HepG2 (cell line): Measurements from ENCODE around the gene SNAI1. TPM values are rescaled to one million over a fixed set of nuclear protein-coding genes. Genes with fewer than 3 reads are reported as not detected.

Source experiments
- ATAC-seq: fragments of 200-7000 bp; cut with Tn5 transposase; 3 replicates; pipeline ENCODE4 v1.9.1; 2020; ENCODE audit warnings: mild to moderate bottlenecking, moderate library complexity
- BruUV-seq: library from RNA; stranded (reverse); fragments of 400-500 nt; replicated peaks from 2 replicates; lab custom pipeline; 2021; lab: Mats Ljungman, UMichigan
- CTCF ChIA-PET: fragments of 300-600 bp; formaldehyde crosslinking; extraction: SDS; loops from one replicate; lab custom pipeline; 2021; ENCODE audit warnings: low total read pairs, inconsistent platforms, low intra/inter-chr PET ratio; lab: Yijun Ruan, JAX
- POLR2A ChIA-PET: fragments of 350-600 bp; sonication (Branson Sonifier 250); formaldehyde crosslinking; loops from one replicate; lab custom pipeline; 2020; ENCODE audit warnings: antibody characterized with exemption, inconsistent platforms; lab: Yijun Ruan, JAX
- DNase-seq: peaks from one replicate; pipeline ENCODE4 v3.0.0-alpha.2; 2015; ENCODE audit warnings: low spot score
- FAIRE-seq: peaks from 3 replicates; lab custom pipeline; 2011; peaks lifted over from hg19 to GRCh38; lab: Jason Lieb, UNC
- H2AFZ ChIP-seq: one replicate; pipeline ENCODE4 v1.6.1; 2011; ENCODE audit warnings: low read length, inconsistent platforms
- H3K27ac ChIP-seq: fragments of 300-600 bp; 3 replicates; pipeline ENCODE4 v1.8.0; 2011; ENCODE audit warnings: mixed run types, mild to moderate bottlenecking, mixed read lengths, low read length, inconsistent platforms; ENCODE audit not compliant: insufficient read depth; ENCODE audit errors: extremely low read length
- H3K27me3 ChIP-seq, 2 experiments: fragments of 200-600 bp in 1 of 2; 2 replicates in 1 of 2; 3 replicates in 1 of 2; pipeline versions ENCODE4 v1.6.0 to v1.8.0; 2011; ENCODE audit warnings: low read length in 2 of 2, mild to moderate bottlenecking in 2 of 2, moderate library complexity in 2 of 2, inconsistent platforms in 1 of 2; ENCODE audit not compliant: insufficient read depth in 2 of 2, control insufficient read depth in 1 of 2
- H3K36me3 ChIP-seq, 2 experiments: fragments of 200-600 bp in 1 of 2; replicated peaks in 1 of 2; 2 replicates in 1 of 2; 3 replicates in 1 of 2; pipeline versions ENCODE4 v1.5.1 to v1.8.0; 2011; ENCODE audit warnings: low read length in 2 of 2, inconsistent platforms in 1 of 2; ENCODE audit not compliant: insufficient read depth in 2 of 2, control insufficient read depth in 1 of 2
- H3K4me1 ChIP-seq: 2 replicates; pipeline ENCODE4 v1.5.1; 2012; ENCODE audit warnings: low read length, inconsistent platforms; ENCODE audit not compliant: insufficient read depth
- H3K4me2 ChIP-seq: 2 replicates; pipeline ENCODE4 v1.6.0; 2011; ENCODE audit warnings: low read depth, low read length, inconsistent platforms
- H3K4me3 ChIP-seq, 3 experiments: fragments of 200-600 bp in 1 of 3; sonication (generic), shearing (Covaris generic) in 1 of 3; replicated peaks in 1 of 3; 2 replicates each; pipeline ENCODE4 v1.5.1; 2011 to 2016; ENCODE audit warnings: low read length in 3 of 3, inconsistent platforms in 2 of 3, low read depth in 2 of 3, mild to moderate bottlenecking in 2 of 3, control low read depth in 1 of 3, mixed read lengths in 1 of 3; ENCODE audit not compliant: insufficient read depth in 1 of 3
- H3K79me2 ChIP-seq: one replicate; pipeline ENCODE4 v1.6.1; 2011; ENCODE audit warnings: low read length, inconsistent platforms; ENCODE audit not compliant: insufficient read depth
- H3K9ac ChIP-seq: 2 replicates; pipeline ENCODE4 v1.6.0; 2011; ENCODE audit warnings: mild to moderate bottlenecking, low read depth, low read length, inconsistent platforms; ENCODE audit not compliant: insufficient read depth
- H3K9me3 ChIP-seq: 2 replicates; pipeline ENCODE4 v1.5.1; 2012; ENCODE audit warnings: mild to moderate bottlenecking, low read length
- H4K20me1 ChIP-seq: 2 replicates; pipeline ENCODE4 v1.6.0; 2011; ENCODE audit warnings: inconsistent platforms, mild to moderate bottlenecking, low read length, moderate library complexity; ENCODE audit not compliant: insufficient read depth
- EP300 ChIP-seq, 3 experiments: sonication (generic) in 1 of 3; formaldehyde crosslinking in 1 of 3; IDR thresholded peaks; 2 replicates each; pipeline versions ENCODE4 v1.5.1 to v1.6.1; 2011 to 2020; ENCODE audit warnings: low read depth in 2 of 3, low read length in 2 of 3, borderline replicate concordance in 1 of 3, improper control_type of control experiment in 1 of 3, mild to moderate bottlenecking in 1 of 3, missing genetic modification reagents in 1 of 3, moderate library complexity in 1 of 3
- HNRNPLL ChIP-seq: fragments of 200-400 bp; formaldehyde crosslinking; IDR thresholded peaks from 2 replicates; pipeline ENCODE4 v1.6.1; 2017; ENCODE audit warnings: mild to moderate bottlenecking, low read depth, low read length; ENCODE audit not compliant: poor library complexity, severe bottlenecking
- LCORL ChIP-seq, 2 experiments: fragments of 450-650 bp in 1 of 2; sonication (generic) in 1 of 2; formaldehyde crosslinking in 1 of 2; IDR thresholded peaks; 2 replicates each; pipeline versions ENCODE4 v1.5.0 to v1.6.1; 2017 to 2020; ENCODE audit warnings: antibody characterized with exemption in 1 of 2, missing genetic modification reagents in 1 of 2
- PHB2 ChIP-seq: fragments of 450-650 bp; IDR thresholded peaks from 2 replicates; pipeline ENCODE4 v1.6.1; 2018; ENCODE audit not compliant: partially characterized antibody
- RAD21 ChIP-seq: fragments of 450-650 bp; formaldehyde crosslinking; IDR thresholded peaks from 2 replicates; pipeline ENCODE4 v1.5.0; 2020; ENCODE audit warnings: mild to moderate bottlenecking
- RXRB ChIP-seq: IDR thresholded peaks from 2 replicates; pipeline ENCODE4 v1.6.1; 2016; ENCODE audit warnings: borderline replicate concordance, missing genetic modification reagents, missing compliant biosample characterization
- TBX2 ChIP-seq: sonication (generic); formaldehyde crosslinking; IDR thresholded peaks from 2 replicates; pipeline ENCODE4 v1.5.0; 2020; ENCODE audit warnings: missing genetic modification reagents, mild to moderate bottlenecking, borderline replicate concordance
- TRIM24 ChIP-seq: sonication (generic); formaldehyde crosslinking; IDR thresholded peaks from 2 replicates; pipeline ENCODE4 v1.8.0; 2022; ENCODE audit warnings: mild to moderate bottlenecking, missing genetic modification reagents
- ZNF768 ChIP-seq: sonication (generic); formaldehyde crosslinking; IDR thresholded peaks from 2 replicates; pipeline ENCODE4 v1.4.0; 2020; ENCODE audit warnings: missing genetic modification reagents
- ZNF788 ChIP-seq: sonication (generic); formaldehyde crosslinking; IDR thresholded peaks from 2 replicates; pipeline ENCODE4 v1.5.0; 2020; ENCODE audit warnings: mild to moderate bottlenecking, missing genetic modification reagents, borderline replicate concordance
- ZSCAN31 ChIP-seq: sonication (generic); formaldehyde crosslinking; IDR thresholded peaks from 2 replicates; pipeline ENCODE4 v1.5.0; 2020; ENCODE audit warnings: low read depth, mild to moderate bottlenecking, missing genetic modification reagents
- WGBS: methylation state at CpG from one replicate; pipeline ENCODE4 v1.1.6; 2017; ENCODE audit warnings: low lambda C conversion rate; 5-methylcytosine and 5-hydroxymethylcytosine counted together
- in situ Hi-C: cut with HindIII; loops from 2 replicates; pipeline ENCODE4 v1.10.0; 2017; ENCODE audit warnings: low pct_unique_long_range_greater_than_20kb; ENCODE audit not compliant: extremely low pct_ligation_motif_present
- intact Hi-C: fragments of 100-400 bp; cut with micrococcal nuclease; formaldehyde crosslinking; loops from one replicate; pipeline ENCODE4 v1.10.0; 2022; ENCODE audit not compliant: unreplicated experiment
- polyA plus RNA-seq, 8 experiments: library from polyadenylated mRNA; depleted of rRNA in 3 of 8; stranded (reverse) in 7 of 8; unstranded in 1 of 8; fragments of >200 nt; fragmentation: Illumina TruSeq in 4 of 8; extraction: Trizol in 4 of 8; gene quantifications; 2 replicates each; pipeline versions ENCODE4 v1.2.1 to v1.2.3, GENCODE V29; 2011 to 2016; ENCODE audit warnings: low read depth in 4 of 8, missing spikeins in 1 of 8, mixed read lengths in 1 of 8; ENCODE audit not compliant: insufficient read depth in 1 of 8
- total RNA-seq, 5 experiments: library from RNA; depleted of rRNA; stranded (reverse); fragments of >200 nt; fragmentation: Illumina TruSeq; extraction: Trizol; gene quantifications; 2 replicates each; pipeline ENCODE4 v1.2.3, GENCODE V29; 2016; ENCODE audit warnings: low read depth in 1 of 5
- TF ChIP-seq, protein P1 (sequence below): sonication (generic); formaldehyde crosslinking; IDR thresholded peaks from 2 replicates; pipeline ENCODE4 v1.4.0; 2020; ENCODE audit warnings: missing genetic modification reagents

The SNAI1 gene
- total and polyA plus RNA-seq, 2 of the 13 experiments (the other 11 are each of a cell fraction or from before 2014, with no cell fraction given), result 1.3 to 1.4 TPM

DNA sequence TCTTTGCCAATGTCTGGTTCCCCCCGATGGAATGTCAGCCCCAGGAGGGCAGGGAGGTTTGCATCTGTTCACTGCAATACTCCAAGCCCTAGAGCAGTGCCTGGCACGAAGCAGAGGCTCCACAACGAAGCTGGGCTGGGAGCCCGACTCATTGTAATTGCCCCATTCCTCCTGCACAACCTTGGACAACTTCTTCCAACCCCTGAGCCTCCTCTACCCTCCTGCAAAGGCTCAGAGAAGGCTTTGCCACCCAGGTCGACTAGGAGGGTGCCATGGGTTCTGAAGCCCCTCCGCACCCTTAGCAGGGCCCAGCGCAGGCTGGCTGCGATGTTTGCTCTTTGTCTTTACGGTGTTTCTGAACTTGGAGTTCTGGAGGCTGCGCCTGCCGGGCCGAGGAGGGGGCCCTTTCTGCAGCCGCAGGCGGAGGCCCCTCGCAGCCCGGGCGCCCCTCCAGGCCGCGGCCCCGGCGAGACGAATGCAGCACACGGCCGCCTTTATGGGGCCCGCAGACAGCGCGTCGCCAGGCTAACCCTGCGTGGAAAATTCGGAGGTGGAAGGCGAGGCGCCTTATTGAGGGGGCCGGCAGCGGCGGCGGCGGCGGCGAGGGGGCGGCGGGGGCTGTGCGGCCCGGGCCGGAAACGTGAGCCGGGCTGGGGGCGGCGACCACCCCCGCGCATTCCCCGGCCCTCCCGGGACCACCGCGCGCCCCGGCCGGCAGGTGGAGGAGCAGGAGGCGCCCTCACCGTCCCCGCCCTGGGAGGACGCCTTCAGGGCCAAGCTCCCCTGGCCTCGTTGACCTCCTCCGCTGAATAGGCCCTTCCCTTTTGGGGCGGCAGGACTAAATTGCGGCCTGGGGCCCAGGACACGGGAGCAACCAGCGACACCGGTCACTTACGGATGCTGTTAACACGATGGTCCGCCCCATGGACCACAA is 27.0 kb downstream of the SNAI1 start:
- BruUV-seq, result no TSS peak
- TF ChIP-seq ZSCAN31 (no peak), EP300 (IDR thresholded peaks at IDR 0.05; ENCODE audit: low read depth in 2 of 2, low read length in 2 of 2) (no peak), EP300 (CRISPR knock-in tag; IDR thresholded peaks at IDR 0.05; ENCODE audit: borderline replicate concordance) (no peak), RAD21 (CRISPR knock-in tag) (no peak), RXRB (CRISPR knock-in tag) (no peak), LCORL (IDR thresholded peaks at IDR 0.05) (no peak), LCORL (CRISPR knock-in tag; IDR thresholded peaks at IDR 0.05) (no peak), ZNF768 (CRISPR knock-in tag) (no peak), TRIM24 (CRISPR knock-in tag) (no peak), TBX2 (no peak), PHB2 (no peak), HNRNPLL (no peak), ZNF788 (CRISPR knock-in tag) (no peak)
- TF ChIP-seq, protein P1, sequence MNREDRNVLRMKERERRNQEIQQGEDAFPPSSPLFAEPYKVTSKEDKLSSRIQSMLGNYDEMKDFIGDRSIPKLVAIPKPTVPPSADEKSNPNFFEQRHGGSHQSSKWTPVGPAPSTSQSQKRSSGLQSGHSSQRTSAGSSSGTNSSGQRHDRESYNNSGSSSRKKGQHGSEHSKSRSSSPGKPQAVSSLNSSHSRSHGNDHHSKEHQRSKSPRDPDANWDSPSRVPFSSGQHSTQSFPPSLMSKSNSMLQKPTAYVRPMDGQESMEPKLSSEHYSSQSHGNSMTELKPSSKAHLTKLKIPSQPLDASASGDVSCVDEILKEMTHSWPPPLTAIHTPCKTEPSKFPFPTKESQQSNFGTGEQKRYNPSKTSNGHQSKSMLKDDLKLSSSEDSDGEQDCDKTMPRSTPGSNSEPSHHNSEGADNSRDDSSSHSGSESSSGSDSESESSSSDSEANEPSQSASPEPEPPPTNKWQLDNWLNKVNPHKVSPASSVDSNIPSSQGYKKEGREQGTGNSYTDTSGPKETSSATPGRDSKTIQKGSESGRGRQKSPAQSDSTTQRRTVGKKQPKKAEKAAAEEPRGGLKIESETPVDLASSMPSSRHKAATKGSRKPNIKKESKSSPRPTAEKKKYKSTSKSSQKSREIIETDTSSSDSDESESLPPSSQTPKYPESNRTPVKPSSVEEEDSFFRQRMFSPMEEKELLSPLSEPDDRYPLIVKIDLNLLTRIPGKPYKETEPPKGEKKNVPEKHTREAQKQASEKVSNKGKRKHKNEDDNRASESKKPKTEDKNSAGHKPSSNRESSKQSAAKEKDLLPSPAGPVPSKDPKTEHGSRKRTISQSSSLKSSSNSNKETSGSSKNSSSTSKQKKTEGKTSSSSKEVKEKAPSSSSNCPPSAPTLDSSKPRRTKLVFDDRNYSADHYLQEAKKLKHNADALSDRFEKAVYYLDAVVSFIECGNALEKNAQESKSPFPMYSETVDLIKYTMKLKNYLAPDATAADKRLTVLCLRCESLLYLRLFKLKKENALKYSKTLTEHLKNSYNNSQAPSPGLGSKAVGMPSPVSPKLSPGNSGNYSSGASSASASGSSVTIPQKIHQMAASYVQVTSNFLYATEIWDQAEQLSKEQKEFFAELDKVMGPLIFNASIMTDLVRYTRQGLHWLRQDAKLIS (CRISPR knock-in tag), result no peak
- POLR2A ChIA-PET, result no interaction called here
- ATAC-seq (peak; percentile 12; the same call in 1 of the 3 replicates), FAIRE-seq (no peak), DNase-seq (no peak)
- Histone ChIP-seq H3K4me2 (no peak overlapping the region), H3K27me3 (peaks cover 3 to 17% of the 10 kb centered on the region in 2 experiments; a peak in 3 of 5 replicates), H3K4me3 (no peak overlapping the region), H3K27ac (no peak overlapping the region), H4K20me1 (no peaks in the 10 kb centered on the region), H3K9ac (no peak overlapping the region), H3K79me2 (no peaks in the 10 kb centered on the region), H3K36me3 (no peaks in the 10 kb centered on the region), H3K4me1 (peaks cover 30% of the 10 kb centered on the region), H3K9me3 (no peaks in the 10 kb centered on the region), H2AFZ (no peak overlapping the region)
- 77% methylated on average over 71 of the region's 71 CpGs for WGBS
- intact Hi-C loops (no loop called here), in situ Hi-C loops (no loop called here)
- CTCF ChIA-PET, result no interaction called here
